Measurements from ENCODE around the gene SLC9A8.

The SLC9A8 gene

GRCh38 chr20:49904440-49905214 is 92.0 kb downstream of the SLC9A8 start:
- no peak for DNase-seq (ENCODE audit: low read depth in 2 of 2)
- H3K4me3 ChIP-seq (replicated peaks in 1 of 2; ENCODE audit: low read depth in 2 of 2, low read length in 2 of 2): no peak overlapping the region
- TF ChIP-seq CTCF (IDR thresholded peaks at IDR 0.05; ENCODE audit: low read depth, low read length): no peak

DNA sequence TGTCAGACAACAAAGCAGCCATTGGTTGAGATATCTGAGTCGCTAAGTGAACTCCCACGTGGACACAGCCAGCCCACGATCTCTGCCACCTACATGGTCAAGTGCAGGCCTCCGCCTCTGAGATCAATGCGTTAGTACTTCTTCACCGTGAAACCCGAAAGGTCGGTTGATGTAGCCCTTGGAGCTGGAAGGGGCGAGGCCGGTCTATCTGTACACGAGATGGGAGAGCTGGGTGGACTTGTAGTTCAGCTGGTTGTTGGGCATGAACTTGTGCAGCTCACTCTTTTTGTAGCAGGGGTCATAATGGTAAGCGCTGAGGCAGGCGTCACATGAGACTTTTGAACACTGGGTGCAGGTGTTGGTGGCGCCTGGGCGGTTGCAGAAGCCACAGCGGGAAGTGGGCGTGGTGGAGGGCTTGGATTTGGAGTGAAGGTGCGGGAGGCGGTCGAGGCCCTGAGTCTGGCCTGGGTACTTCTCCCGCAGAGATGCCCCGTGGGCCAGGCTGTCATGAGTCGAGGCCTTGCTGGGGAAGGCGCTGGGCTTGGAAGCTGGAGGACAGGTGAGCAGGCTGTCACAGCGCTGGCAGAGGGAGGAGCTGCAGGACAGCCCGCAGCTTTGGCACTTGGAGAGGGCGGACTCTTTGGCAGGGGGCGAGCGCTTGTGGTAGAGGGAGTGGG is 92.9 kb downstream of the SLC9A8 start:
- TF ChIP-seq CTCF (IDR thresholded peaks at IDR 0.05; ENCODE audit: low read depth, low read length): no peak
- no peak overlapping the region for H3K4me3 ChIP-seq (replicated peaks in 1 of 2; ENCODE audit: low read depth in 2 of 2, low read length in 2 of 2)
- DNase-seq (ENCODE audit: low read depth in 2 of 2): no peak

DNA sequence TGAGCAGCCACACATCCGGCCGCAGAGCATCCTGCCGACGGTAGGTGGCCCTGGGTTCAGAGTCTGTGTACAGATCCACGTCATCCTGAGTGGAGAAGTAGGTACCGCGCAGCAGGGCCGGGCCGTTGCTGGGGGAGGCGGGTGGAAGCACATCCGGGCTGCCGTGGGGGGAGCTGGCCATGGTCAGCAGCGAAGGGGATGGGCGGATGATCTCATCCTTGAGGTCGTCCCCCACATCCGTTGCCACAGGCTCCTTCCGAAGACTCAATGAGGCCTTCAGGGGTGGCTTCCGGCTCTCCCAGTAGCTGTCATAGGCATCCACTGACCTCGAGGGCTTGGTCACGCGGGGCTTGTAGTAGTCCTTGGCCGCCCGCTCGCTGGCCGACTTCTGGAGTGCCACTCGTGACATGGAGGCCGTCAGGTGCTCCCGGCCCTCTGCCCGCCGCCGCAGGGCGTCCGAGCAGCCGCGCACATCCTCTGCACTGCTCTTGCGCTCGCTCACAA is 93.5 kb downstream of the SLC9A8 start:
- DNase-seq (ENCODE audit: low read depth in 2 of 2): no peak
- H3K4me3 ChIP-seq (replicated peaks in 1 of 2; ENCODE audit: low read depth in 2 of 2, low read length in 2 of 2): no peak overlapping the region
- no peak for TF ChIP-seq CTCF (IDR thresholded peaks at IDR 0.05; ENCODE audit: low read depth, low read length)

GRCh38 chr20:49906615-49907154 is 94.1 kb downstream of the SLC9A8 start:
- H3K4me3 ChIP-seq (replicated peaks in 1 of 2; ENCODE audit: low read depth in 2 of 2, low read length in 2 of 2): no peak overlapping the region
- TF ChIP-seq CTCF (IDR thresholded peaks at IDR 0.05; ENCODE audit: low read depth, low read length): no peak
- DNase-seq (ENCODE audit: low read depth in 2 of 2): no peak

DNA sequence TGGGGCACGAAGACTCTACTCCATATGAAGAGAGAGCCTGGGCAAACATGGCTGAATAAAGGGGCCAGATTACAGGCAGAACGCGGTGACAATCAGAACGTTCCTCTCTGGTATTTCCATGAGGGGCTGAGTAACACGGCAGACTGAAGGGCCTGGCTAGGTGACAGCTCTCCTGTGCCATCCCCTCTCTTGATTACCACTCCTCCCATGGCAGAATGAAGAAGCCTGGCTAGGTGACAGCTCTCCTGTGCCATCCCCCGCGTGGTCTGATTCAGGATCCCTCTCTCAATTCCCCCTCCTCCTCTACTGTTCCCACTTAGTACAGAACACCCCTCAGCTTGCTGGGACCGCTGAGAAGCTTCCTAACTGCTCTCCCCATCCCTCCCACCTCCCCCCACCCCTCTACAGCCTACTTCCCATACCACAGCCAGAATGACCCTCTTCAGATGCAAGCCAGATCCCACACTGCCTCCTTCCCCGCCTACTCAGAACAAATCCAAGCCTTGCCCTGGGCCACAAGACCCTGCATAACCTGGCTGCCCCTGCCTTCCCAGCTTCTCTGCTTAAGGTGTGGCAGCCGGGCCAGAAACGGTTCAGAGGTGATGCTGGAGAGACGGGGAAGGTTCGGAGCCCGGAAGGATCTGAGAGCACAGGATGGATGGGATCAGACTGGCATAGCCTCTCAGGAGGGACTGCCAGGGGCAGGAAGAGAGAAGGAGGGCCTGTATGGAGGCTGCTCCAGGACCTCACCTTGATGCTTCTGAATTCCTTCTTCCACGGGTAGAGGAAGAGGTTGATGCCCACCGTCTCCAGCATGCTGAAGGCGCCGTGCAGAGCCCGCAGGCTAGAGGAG is 95.0 kb downstream of the SLC9A8 start:
- DNase-seq (ENCODE audit: low read depth in 2 of 2): no peak
- TF ChIP-seq CTCF (IDR thresholded peaks at IDR 0.05; ENCODE audit: low read depth, low read length): no peak
- H3K4me3 ChIP-seq (replicated peaks in 1 of 2; ENCODE audit: low read depth in 2 of 2, low read length in 2 of 2): no peak overlapping the region

DNA sequence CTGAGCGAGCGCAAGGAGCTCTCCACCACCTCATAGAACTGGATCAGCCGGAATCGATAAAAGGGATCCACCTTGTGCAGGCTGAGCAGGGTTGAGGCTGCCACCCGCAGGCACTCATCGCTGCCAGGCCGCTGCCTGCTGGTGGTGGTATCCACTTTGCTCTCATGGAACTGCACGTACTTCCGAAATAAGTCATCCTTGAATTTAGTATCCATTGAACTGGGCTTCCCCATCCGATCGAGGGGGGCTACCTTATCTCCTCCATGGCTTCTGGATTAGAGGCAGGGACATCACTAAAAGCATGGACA is 95.6 kb downstream of the SLC9A8 start:
- H3K4me3 ChIP-seq (replicated peaks in 1 of 2; ENCODE audit: low read depth in 2 of 2, low read length in 2 of 2): no peak overlapping the region
- TF ChIP-seq CTCF (IDR thresholded peaks at IDR 0.05; ENCODE audit: low read depth, low read length): no peak
- DNase-seq (ENCODE audit: low read depth in 2 of 2): no peak

Measured in cardiac fibroblast (primary cell).